Loucy (cell line): ENCODE data around the gene PHACTR1.

Experiments
- CTCF ChIP-seq: fragments of 200-600 bp; sonication (generic); conservative IDR thresholded peaks from 2 replicates; pipeline ENCODE4 v1.5.1; 2014; ENCODE audit warnings: mild to moderate bottlenecking, antibody characterized with exemption, low read length
- EZH2phosphoT487 ChIP-seq: fragments of 200-600 bp; IDR thresholded peaks from 2 replicates; pipeline ENCODE4 v1.6.1; 2018; ENCODE audit warnings: antibody characterized with exemption, mild to moderate bottlenecking, moderate library complexity, borderline replicate concordance

GRCh38 chr6:13201336-13201735, 484.8 kb downstream of the PHACTR1 start:
- TF ChIP-seq CTCF (no peak), EZH2phosphoT487 (no peak)
